HG03108 (cell line): ENCODE measurements around the gene ROM1.
"Not testable (repeated sequence)": the region's sequence is repeated elsewhere in the genome, so short reads cannot be mapped to it uniquely, and the experiment has no call there.

Experiments
- ATAC-seq: cut with Tn5 transposase; IDR thresholded peaks from one replicate; pipeline ENCODE4 v1.9.1; 2021; ENCODE audit warnings: moderate library complexity; ENCODE audit not compliant: unreplicated experiment

ROM1 gene

DNA sequence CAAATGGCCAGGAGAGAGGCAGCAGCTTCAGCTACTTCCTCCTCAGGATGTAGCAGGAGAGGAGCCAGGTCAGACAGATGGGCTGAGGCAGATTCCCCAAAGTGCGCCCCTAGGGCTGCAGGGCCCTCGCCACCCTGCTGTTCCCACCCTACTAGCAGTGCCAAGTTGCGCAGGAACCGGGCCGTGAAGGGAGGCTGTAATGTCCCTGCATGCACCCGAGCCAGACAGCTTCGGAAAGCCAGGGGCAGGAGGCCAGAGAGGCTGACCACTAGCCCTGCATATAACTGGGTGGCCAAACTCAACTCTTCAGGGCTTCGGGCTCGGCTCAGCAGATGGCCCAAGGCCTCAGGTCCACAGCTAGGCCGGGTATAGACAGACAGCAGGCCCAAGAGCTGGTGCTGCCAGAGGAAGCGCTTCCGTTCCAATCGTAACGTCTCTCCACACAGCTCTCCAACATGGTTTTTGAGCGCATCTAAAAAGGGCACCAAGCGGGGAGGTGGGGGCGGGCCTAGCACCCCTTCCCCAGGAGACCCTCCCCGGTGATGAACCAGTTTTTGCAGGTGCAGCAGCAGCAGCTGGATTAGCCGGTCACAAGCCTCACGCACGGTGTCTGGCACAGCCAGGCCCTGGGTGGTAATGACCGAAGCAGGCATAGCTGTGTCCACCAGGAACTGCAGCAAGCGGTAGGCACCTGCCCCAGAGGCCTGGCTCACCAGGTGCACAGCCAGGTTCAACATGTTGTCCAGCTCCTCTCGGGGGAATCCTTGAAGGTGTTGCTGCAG is 35.3 kb downstream of the ROM1 start:
- ATAC-seq: no peak

DNA sequence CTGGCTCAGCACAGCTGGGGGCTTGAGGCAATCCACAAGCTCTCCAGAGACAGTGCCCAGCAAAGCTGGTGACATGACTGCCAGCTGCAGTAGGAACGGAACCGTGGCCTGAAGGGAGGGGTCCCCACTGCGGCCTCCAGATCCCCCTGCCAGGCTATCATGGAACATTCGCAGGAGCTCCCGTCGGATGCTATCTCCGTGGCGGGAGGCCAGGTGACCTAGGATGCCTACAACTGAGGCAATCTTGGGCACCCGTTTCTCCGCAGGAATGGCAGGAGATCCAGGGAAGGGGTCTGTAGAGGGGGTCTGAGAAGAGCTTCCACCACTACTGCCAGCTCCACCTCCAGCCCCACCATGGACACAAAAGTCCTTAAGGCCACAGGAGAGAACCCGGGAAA is 35.9 kb downstream of the ROM1 start:
- no peak for ATAC-seq

DNA sequence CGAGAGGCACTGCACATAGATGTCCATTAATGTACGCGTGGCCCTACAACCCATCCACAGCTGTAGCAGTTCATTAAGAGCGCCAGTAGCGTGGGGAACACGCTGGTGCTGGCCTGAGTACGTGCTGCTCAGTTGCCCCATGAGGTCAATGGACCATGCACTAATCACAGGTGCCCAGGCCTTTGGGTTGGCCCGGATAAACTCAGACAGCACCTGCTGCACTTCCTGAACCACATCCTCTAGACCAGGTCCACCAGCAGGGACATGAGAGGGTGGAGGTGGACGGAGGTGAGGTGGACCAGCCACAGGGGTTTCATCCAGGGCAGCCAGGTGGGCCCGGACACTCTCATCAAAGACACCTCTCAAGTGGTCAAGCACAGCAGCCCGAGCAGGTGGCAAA is 36.4 kb downstream of the ROM1 start:
- ATAC-seq: no peak

DNA sequence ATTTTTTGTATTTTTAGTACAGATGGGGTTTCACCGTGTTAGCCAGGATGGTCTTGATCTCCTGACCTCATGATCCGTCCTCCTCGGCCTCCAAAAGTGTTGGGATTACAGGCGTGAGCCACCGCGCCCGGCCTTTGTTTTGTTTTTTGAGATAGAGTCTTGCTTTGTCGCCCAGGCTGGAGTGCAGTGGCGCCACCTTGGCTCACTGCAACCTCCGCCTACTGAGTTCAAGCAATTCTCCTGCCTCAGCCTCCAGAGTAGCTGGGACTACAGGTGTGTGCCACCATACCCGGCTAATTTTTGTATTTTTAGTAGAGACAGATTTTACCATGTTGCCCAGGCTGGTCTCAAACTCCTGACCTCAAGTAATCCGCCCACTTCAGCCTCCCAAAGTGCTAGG is 37.2 kb downstream of the ROM1 start:
- ATAC-seq: not testable (repeated sequence)

DNA sequence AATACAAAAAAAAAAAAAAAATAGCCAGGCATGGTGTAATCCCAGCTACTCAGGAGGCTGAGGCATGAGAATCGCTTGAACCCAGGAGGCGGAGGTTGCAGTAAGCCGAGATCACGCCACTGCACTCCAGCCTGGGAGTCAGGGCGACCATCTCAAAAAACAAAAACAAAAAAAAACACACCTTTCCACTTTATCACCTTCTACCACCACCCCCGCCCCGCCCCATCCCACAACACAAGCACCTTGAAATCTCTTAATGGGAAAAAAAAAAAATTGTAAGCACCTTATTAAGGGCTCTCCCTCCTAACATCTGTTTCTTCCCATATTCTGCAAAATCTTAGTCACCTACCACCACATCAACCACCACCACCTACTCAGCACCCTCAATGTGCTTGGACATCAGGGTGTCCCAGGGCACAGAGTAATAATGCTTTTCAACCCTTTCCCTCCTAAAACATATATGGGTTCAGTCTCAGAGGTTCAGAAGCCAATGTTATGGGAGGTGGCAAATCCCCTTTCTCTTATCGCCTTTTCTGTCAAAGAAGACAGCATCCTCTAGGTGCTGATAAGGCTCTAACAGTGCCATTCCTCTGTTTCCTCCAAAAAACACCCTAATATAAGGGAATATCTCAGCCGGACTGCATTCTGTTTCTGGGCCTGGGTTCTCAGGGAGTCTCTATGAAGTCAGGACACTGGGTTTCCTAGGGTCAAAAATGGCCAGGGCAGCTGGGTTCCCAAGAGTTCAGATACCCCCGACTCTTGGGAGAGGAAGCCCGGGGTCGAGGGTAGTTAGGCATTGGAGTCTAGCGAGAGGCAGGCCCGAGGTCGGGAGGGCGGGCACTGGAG is 39.3 kb downstream of the ROM1 start:
- ATAC-seq: no peak

DNA sequence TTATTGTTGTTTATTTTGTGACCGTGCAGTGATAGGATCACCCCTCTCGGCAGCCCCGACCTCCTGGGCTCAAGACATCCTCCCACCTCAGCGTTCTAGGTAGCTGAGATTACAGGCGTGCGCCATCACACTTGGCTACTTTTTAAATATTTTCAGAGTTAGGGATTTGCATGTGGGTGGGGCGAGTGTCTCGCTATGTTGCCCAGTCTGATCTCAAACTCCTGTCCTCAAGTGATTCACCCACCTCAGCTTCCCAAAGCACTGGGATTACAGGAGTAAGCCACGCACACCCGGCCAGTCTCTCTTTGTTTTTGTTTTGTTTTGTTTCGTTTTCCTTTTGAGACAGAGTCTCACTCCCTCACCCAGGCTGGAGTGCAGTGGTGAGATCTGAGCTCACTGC is 41.2 kb downstream of the ROM1 start:
- ATAC-seq: no peak

DNA sequence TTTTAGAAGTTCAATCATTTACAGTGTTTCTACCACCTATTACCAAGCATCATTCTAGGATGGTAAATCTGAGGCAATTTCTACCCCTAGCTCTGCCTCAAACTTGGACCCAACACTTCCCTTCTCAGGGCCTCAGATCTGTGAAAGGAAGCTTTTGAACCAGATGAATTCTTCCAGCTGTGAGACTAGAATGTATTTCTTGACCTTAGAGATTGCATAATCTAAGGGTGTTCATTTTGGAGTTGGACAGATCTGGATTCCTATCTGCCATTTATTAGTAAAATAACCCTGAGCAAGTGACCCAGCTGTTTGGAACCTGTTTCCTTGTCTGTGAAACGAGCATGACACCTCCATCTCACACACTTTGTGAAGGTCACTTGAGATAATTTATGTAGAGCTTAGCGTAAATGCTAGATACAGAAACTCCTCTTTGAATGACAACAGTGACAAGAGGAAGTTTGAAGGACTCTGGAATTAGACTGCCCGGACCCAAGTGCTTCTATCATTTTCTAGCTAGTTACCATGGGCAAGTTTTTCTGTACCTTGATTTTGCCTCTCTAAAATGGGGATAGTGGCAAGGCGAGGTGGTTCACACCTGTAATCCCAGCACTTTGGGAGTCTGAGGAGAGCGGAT is 43.9 kb downstream of the ROM1 start:
- no peak for ATAC-seq

DNA sequence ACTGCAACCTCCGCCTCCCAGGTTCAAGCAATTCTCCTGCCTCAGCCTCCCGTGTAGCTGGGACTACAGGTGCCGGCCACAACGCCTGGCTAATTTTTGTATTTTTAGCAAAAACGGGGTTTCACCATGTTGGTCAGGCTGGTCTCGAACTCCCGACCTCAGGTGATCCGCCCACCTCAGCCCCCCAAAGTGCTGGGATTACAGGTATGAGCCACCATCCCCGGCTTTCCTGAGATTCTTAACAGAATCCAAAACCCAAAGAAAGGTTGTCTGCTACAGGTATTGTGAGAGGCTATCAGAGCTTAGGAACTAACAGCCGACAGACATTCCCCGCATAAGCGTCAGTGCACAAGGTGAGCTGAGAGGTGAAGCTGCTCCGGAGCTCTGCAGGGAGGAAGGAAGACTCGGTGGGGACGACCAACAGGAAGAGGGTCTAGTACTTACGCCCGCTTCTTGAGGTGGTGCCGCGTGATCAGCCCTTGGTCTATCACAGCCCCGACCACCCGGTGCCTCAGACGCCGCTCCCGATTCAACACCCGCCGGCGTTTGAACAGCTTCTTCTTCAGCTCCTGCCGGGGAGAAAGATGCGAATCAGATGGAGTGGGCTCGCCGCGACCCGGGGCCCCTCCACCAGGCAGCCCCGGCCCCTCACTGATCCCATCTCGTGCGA is 51.5 kb downstream of the ROM1 start:
- ATAC-seq: peak; percentile 25
